Activated CD4-positive, alpha-beta T cell treated with anti-CD3 and anti-CD28 coated beads, Interleukin-2, amount 50 U/mL, for 48 hours (primary cell): ENCODE measurements around the gene PRDM2.
"Not testable (repeated sequence)": the region's sequence is repeated elsewhere in the genome, so short reads cannot be mapped to it uniquely, and the experiment has no call there.

Experiments
- DNase-seq, 2 experiments: peaks; one replicate each; pipeline ENCODE4 v3.0.0-alpha.2; 2020

Gene PRDM2

DNA sequence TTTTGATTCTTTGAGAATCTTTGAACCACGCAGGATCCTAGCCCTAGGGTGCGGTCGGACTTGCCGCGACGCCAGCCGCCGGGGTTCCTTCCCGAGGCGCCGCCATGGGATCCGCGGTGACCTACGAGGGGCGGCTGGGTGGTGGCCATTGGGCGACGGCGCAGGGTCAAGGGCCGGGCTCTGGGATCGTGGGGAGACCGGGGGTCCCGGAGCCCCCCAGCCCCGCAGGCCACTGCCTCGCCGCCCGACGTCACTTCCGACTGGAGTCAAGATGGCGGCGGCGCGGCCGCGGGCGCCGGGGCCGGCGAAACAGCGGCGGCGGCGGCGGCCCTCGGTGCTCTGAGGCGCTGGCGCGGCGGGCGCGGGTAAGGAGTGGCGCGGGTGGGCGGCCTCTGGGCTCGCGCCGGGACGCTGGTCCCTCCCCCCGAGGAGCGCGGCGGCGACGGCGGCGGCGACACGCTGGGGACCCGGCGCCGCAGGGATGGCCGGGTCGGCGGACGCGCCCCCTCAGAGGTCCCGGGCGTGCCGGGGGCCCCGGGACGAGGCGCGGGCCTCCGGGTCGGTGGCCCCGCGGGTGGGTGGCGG is at the start of gene PRDM2:
PRDM2 (plus strand) TSS at position 253 of the 585 bp plus-strand sequence. CDS start 15,418 bp downstream, outside the sequence.
- peak; percentile 54 to 64 for DNase-seq

GRCh38 chr1:13651279-13651678 is 48.7 kb upstream of the PRDM2 start:
- no peak for DNase-seq

DNA sequence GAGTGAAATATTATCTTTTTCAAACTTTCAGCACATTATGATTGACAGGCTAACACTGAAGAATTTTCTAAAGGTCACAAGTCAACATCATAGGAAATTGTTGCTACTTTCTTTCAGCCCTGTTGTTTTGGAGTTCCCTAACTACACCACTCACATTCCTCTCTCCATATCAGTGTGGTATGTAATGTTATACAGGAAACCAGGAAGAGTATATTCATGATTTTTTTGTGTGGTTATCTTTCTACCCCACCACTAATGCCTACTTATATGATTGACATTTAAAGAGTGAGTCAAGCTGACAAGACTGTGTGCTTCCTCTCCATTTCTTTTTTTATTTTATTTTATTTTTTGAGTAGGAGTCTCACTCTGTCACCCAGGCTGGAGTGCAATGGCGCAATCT is 47.8 kb upstream of the PRDM2 start:
- no peak for DNase-seq

GRCh38 chr1:13661539-13661938 is 38.4 kb upstream of the PRDM2 start:
- DNase-seq, result no peak

- no peak for DNase-seq
These were observed 37.5 kb upstream of the PRDM2 start for GRCh38 chr1:13662493-13662892.

- DNase-seq, result no peak
These were observed 36.0 kb upstream of the PRDM2 start for GRCh38 chr1:13663969-13664368.

- DNase-seq, result no peak
These were observed 35.5 kb upstream of the PRDM2 start for GRCh38 chr1:13664451-13664850.

DNA sequence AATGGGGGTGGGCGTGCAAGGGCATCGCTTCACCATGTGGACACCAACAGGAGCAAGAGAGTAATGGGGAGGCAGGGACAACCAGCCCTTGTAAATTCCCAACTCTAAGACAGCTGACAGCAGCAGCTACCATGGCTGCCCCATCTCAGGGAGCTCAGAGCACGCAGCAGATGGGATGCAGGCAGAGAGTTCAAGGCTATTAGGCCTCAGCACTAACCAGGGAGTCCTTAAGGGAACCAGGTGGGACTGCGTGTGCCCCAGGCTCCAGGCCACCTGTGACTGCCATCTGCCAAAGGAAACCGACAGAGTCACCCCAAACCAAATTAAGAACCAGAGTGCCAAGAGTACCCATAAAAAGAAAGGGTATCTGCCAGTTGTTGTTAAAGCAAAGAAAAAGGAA is 33.7 kb upstream of the PRDM2 start:
- DNase-seq, result no peak

DNA sequence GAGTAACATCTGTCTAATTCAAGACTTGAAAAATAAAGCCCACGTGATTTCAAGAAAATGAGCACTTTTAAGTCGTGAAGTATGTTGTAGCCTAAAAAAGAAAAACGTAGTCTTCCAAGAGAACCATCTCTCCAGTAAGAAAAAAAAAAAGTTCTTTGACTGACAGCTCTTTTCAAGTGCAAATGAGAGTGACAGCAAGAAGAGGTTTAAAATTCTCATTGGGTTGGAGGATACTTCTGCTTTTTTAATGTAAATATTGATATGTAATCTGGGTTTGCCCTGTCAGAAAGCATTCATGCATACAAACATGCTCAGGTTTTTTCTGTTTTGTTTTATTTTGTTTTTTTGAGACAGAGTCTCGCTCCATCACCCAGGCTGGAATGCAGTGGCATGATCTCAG is 32.3 kb upstream of the PRDM2 start:
- DNase-seq, result no peak

GRCh38 chr1:13674377-13674776 is 25.6 kb upstream of the PRDM2 start:
- DNase-seq, result no peak

DNA sequence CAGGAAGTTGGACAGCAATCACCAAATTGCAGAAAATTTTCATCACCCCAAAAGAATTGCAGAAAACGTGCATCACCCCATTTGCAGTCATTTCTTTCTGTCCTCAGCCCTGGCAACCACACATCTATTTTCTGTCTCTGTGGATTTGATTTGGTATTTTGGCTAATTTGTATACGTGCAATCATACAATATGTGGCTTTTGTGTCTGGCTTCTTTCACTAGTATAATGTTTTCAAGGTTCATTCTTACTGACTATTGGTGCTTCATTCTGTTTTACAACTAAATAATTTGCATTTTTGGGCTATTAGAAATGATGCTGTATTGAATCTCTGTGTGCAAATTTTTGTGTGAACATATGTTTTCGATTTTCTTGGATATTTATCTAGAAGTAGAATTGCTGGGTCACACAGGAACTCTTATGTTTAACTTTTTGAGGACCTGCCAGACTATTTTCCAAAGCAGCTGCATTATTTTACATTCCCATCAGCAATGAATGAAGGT is 24.8 kb upstream of the PRDM2 start:
- no peak for DNase-seq

GRCh38 chr1:13677896-13678295 is 22.1 kb upstream of the PRDM2 start:
- no peak for DNase-seq

DNA sequence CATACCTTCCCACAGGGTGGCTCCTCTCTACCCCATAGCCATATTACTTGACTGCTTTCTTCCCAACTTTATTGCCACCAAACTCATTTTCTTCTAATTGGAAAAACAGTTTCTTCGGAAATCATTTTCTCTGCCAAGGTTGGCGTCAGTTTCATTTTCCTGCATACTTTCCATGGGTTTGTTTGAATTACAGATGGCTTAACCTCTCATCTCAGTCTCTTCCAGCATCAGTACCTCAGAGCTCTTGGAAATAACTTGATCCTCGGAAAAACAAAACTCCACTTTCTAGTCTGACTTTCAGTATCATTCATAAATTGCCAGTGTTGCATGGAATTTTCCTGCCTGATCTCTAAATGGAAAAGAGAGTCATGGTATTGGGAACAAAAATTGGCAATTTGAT is 20.3 kb upstream of the PRDM2 start:
- no peak for DNase-seq

DNA sequence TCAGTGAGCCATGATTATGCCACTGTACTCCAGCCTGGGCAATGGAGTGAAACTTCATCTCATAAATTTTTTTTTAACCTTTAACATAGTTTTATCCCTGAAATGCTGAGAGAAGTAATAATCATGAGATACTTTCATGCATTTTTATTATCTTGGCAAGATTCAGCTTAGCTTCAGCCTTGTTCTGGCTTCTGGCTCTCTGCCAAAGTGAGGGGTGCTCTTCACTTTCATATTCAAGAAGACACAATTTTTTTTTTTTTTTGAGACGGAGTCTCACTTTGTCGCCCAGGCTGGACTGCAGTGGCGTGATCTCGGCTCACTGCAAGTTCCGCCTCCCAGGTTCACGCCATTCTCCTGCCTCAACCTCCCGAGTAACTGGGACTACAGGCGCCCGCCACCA is 19.4 kb upstream of the PRDM2 start:
- not testable (repeated sequence) for DNase-seq

- DNase-seq, result no peak
These were observed 18.1 kb upstream of the PRDM2 start for GRCh38 chr1:13681921-13682320.

DNA sequence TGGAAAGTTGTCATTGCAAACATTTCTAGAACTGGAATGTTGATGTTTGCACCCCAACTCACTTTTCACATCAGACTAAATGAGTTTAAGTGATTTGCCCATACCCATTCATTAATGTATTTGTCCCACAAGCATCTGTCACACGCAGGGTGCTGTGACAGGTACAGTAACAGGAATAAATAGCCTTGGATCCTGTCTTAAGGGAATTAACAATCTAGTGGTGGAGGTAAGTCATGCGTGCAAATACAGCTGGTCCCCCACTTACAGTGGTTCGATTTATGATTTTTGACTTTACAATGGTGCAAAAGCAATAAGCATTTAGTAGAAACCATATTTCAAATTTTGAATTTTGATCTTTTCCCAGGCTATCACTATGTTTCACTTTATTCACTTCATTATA is 17.5 kb upstream of the PRDM2 start:
- DNase-seq, result no peak

GRCh38 chr1:13683206-13683605 is 16.8 kb upstream of the PRDM2 start:
- DNase-seq, result no peak

DNA sequence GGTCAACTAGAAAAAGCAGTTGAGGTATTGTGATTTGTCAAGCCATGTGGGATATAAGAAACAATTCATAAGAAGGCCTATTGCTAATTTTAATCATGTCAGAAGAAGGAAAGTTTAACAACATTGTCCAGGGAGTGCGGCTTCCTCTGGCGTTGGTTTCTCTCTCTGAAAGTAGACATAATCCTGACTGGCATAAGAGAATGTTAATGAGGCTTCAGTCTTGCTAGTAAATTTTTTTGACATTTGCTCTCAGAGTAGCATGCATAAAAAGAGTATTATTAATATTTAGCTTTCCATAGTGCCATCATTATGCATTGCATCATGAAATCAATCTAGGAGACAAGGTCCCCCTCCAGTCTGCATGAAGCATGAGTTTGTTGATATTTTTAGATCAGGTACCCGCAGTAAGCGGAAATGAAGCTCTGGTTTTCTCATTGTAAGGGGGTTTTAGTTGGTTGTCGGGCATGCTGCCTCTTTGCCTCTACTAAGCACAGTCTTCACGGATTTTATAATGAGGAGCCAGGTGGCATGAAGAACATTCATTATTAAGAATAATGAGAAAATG is 12.8 kb upstream of the PRDM2 start:
- no peak for DNase-seq

GRCh38 chr1:13693094-13693493 is 6.9 kb upstream of the PRDM2 start:
- DNase-seq, result not testable (repeated sequence)

DNA sequence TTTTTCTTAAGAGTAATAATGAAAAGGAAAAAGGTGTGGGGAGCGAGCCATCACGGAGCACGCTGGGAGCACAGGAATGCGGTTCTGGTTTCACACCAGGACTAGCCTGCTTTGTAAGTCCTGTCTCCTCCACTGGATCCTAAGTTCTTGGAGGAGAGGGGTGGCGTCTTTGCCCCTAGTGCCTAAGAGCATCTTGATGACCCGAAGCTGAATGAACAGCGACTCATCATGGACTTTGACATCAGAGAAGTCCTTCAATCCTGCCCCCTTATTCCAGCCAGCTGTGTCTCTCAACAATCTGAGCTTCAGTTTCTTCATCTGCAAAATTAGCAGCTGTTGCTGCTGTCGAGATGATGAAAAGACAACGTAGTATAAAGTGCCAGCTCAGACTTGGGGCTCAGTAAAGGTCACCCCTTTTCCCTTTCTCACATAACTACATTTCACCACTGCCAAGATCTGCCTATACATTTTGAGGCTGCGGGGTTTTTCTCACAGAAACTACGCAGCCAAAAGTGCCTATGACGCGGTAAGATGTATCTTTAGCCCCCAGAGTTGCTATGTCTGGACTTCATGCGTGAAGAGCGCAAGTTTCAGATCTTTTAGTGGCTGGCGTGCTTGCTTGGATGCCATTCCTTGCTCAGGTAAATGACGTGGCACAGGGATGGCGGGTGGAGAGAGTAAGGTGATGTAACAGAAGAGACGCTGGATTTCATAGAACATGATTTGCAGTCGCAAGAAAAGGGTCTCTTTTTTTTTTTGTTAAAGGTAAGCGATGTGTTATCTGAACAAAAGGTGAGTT is 4.9 kb upstream of the PRDM2 start:
- DNase-seq, result no peak

DNA sequence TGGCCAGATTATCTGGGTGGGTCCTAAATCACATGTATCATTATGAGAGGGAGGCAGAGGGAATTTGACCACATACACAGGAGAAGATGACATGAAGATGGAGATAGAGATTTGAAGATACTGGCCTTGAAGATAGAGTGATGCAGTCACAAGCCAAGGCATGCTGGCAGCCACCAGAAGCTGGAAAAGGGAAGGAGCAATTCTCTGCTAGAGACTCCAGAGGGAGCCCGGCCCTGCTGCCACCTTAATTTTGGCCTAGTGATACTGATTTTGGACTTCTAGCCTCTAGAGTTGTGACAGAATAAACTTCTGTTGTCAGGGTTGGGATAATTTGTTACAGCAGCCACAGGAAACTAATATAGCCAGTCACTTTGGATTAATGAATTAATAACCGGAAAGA is 2.2 kb upstream of the PRDM2 start:
- DNase-seq, result peak; percentile 6 to 20

- DNase-seq, result peak; percentile 12 to 24
These were observed 478 bp upstream of the PRDM2 start for GRCh38 chr1:13699510-13699909.

DNA sequence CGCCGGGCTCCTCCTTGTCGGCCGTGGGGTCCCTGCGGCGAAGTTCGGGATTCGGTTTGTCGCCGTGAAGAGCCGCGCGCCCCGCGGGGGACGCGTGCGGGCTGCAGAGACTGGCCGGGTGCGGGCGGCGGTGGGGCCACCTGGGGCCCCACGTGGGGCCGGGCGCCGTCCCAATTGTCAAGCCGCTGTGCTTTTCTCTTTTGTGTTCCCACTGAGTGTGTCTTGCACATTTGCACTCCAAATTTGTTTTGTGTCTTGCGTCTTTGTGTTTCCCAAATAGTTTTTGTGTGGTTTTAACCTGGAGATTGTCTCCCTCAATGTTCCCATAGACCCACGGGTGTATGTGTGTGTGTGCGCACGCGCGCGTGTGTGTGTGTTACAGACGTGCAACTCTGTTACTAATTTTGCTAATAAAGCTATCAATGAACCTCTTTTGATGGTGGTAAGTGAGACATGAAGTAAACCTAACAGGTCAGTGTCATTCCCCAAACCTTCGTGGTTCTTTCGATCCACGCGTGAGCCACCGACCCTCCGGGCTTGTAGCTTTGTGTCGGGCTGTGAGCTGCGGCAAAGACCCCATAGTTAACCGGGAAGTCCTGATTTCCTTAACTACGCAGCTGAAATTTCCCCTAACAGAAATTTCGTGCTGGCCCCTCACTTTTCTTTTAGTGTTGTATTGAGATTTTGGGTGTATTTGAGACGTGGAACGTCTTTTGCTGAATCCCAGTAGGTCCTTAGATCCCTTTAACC is 708 bp downstream of the PRDM2 start:
- DNase-seq, result peak; percentile 49 to 51
